Endothelial cell of umbilical vein (primary cell): ENCODE results near the gene PNPLA7. TPM values are rescaled to one million over a fixed set of nuclear protein-coding genes. Genes with fewer than 3 reads are reported as not detected.

ENCODE experiments used
- BruUV-seq: library from RNA; stranded (reverse); fragments of 400-500 nt; replicated peaks from 2 replicates; lab custom pipeline; 2021; lab: Mats Ljungman, UMichigan
- CTCF ChIA-PET: fragments of 300-600, 350-600 bp; sonication (Branson Sonifier 250); formaldehyde crosslinking; loops from one replicate; lab custom pipeline; 2021; ENCODE audit warnings: antibody characterized with exemption, inconsistent platforms; lab: Charles Lee
- POLR2A ChIA-PET: fragments of 300-600, 350-600 bp; sonication (Branson Sonifier 250); formaldehyde crosslinking; loops from one replicate; lab custom pipeline; 2021; ENCODE audit warnings: antibody characterized with exemption, inconsistent platforms; lab: Charles Lee
- DNase-seq: peaks from one replicate; pipeline ENCODE4 v3.0.0-alpha.2; 2011; ENCODE audit warnings: low read depth, low spot score
- FAIRE-seq: peaks from 2 replicates; lab custom pipeline; 2011; peaks lifted over from hg19 to GRCh38; lab: Jason Lieb, UNC
- H2AFZ ChIP-seq: 2 replicates; pipeline ENCODE4 v1.6.0; 2012; ENCODE audit warnings: low read depth, low read length, control low read depth, inconsistent platforms
- H3K27ac ChIP-seq: 2 replicates; pipeline ENCODE4 v1.5.1; 2011; ENCODE audit warnings: low read depth, mild to moderate bottlenecking, control low read depth, low read length, moderate library complexity; ENCODE audit not compliant: insufficient read depth
- H3K27me3 ChIP-seq, 2 experiments: 2 replicates each; pipeline versions ENCODE4 v1.6.0 to v1.6.1; 2011; ENCODE audit warnings: low read length in 2 of 2, mixed read lengths in 1 of 2; ENCODE audit not compliant: control insufficient read depth in 2 of 2, insufficient read depth in 2 of 2
- H3K36me3 ChIP-seq, 2 experiments: 2 replicates in 1 of 2; 3 replicates in 1 of 2; pipeline ENCODE4 v1.5.1; 2011; ENCODE audit warnings: low read length in 2 of 2, mild to moderate bottlenecking in 1 of 2, moderate library complexity in 1 of 2; ENCODE audit not compliant: control insufficient read depth in 2 of 2, insufficient read depth in 2 of 2; ENCODE audit errors: extremely low read depth in 1 of 2
- H3K4me1 ChIP-seq: 3 replicates; pipeline ENCODE4 v1.5.1; 2011; ENCODE audit warnings: mild to moderate bottlenecking, low read length; ENCODE audit not compliant: control insufficient read depth, insufficient read depth; ENCODE audit errors: extremely low read depth
- H3K4me2 ChIP-seq: 2 replicates; pipeline ENCODE4 v1.6.1; 2011; ENCODE audit warnings: low read length, control low read depth, mixed read lengths; ENCODE audit not compliant: insufficient read depth
- H3K4me3 ChIP-seq, 3 experiments: fragments of 200-600 bp in 1 of 3; sonication (generic), shearing (Covaris generic) in 1 of 3; replicated peaks in 1 of 3; 2 replicates each; pipeline ENCODE4 v1.5.1; 2011 to 2016; ENCODE audit warnings: control low read depth in 3 of 3, low read length in 3 of 3, mild to moderate bottlenecking in 2 of 3, inconsistent platforms in 1 of 3, low read depth in 1 of 3, moderate library complexity in 1 of 3; ENCODE audit not compliant: insufficient read depth in 1 of 3
- H3K79me2 ChIP-seq: 2 replicates; pipeline ENCODE4 v1.6.0; 2012; ENCODE audit warnings: low read length, inconsistent platforms; ENCODE audit not compliant: control insufficient read depth, insufficient read depth
- H3K9ac ChIP-seq: replicated peaks from 2 replicates; pipeline ENCODE3; 2011; ENCODE audit warnings: low read length, control low read depth; ENCODE audit not compliant: insufficient read depth; ENCODE audit errors: extremely low read depth
- H3K9me1 ChIP-seq: replicated peaks from 3 replicates; pipeline ENCODE4 v1.6.0; 2011; ENCODE audit warnings: mild to moderate bottlenecking, low read length; ENCODE audit not compliant: control insufficient read depth, insufficient read depth; ENCODE audit errors: extremely low read depth
- H3K9me3 ChIP-seq: replicated peaks from 2 replicates; pipeline ENCODE4 v1.5.1; 2012; ENCODE audit warnings: low read length, inconsistent platforms; ENCODE audit not compliant: control insufficient read depth, insufficient read depth
- H4K20me1 ChIP-seq: replicated peaks from 2 replicates; pipeline ENCODE3; 2011; ENCODE audit warnings: mild to moderate bottlenecking, low read length; ENCODE audit not compliant: control insufficient read depth, insufficient read depth; ENCODE audit errors: extremely low read depth
- CTCF ChIP-seq, 2 donors: IDR thresholded peaks; 1 replicate in 1 of 2; 2 replicates in 1 of 2; pipeline ENCODE4 v1.5.1; 2011; ENCODE audit warnings: low read length in 2 of 2, mild to moderate bottlenecking in 2 of 2, moderate library complexity in 2 of 2, control low read depth in 1 of 2, inconsistent platforms in 1 of 2, low read depth in 1 of 2; ENCODE audit not compliant: insufficient read depth in 1 of 2; ENCODE audit errors: extremely low read depth in 1 of 2
- EZH2 ChIP-seq: IDR thresholded peaks from 2 replicates; pipeline ENCODE4 v1.6.1; 2012; ENCODE audit warnings: borderline replicate concordance, low read depth, mild to moderate bottlenecking, moderate library complexity, low read length, inconsistent platforms; ENCODE audit not compliant: severe bottlenecking
- FOS ChIP-seq: IDR thresholded peaks from 2 replicates; pipeline ENCODE4 v1.6.1; 2011; ENCODE audit warnings: mild to moderate bottlenecking, low read length, moderate library complexity, borderline replicate concordance; ENCODE audit not compliant: insufficient read depth
- GATA2 ChIP-seq: IDR thresholded peaks from 2 replicates; pipeline ENCODE4 v1.7.0; 2011; ENCODE audit warnings: low read depth, mild to moderate bottlenecking, moderate library complexity, mixed read lengths, low read length; ENCODE audit not compliant: insufficient read length, insufficient read depth
- JUN ChIP-seq: IDR thresholded peaks from 2 replicates; pipeline ENCODE4 v1.6.1; 2011; ENCODE audit warnings: borderline replicate concordance, low read depth; ENCODE audit not compliant: insufficient read length, insufficient read depth
- MYC ChIP-seq: IDR thresholded peaks from one replicate; pipeline ENCODE4 v1.6.1; 2011; ENCODE audit warnings: mild to moderate bottlenecking, low read depth, low read length
- POLR2A ChIP-seq: IDR thresholded peaks from 2 replicates; pipeline ENCODE4 v1.6.1; 2012; ENCODE audit warnings: low read depth, mild to moderate bottlenecking, control low read depth, low read length
- POLR2AphosphoS5 ChIP-seq: IDR thresholded peaks from 2 replicates; pipeline ENCODE4 v1.6.1; 2012; ENCODE audit warnings: low read depth, mild to moderate bottlenecking, control low read depth, low read length, moderate library complexity; ENCODE audit not compliant: insufficient read depth
- dilution Hi-C: fragments of 300-500 bp; cut with MboI; formaldehyde crosslinking; loops from one replicate; pipeline ENCODE4 v1.15.0; 2019; ENCODE audit warnings: low sequenced_read_pairs; ENCODE audit not compliant: extremely low pct_ligation_motif_present
- intact Hi-C: fragments of 100-400 bp; cut with micrococcal nuclease; formaldehyde crosslinking; loops from one replicate; pipeline ENCODE4 v1.10.0; 2022
- polyA plus RNA-seq, 4 experiments: library from polyadenylated mRNA; depleted of rRNA in 3 of 4; stranded (reverse) in 3 of 4; unstranded in 1 of 4; fragments of >200 nt; gene quantifications; 2 replicates each; pipeline versions ENCODE4 v1.2.1 to v1.2.3, GENCODE V29; 2011 to 2012; ENCODE audit warnings: missing spikeins in 1 of 4
- total RNA-seq: library from RNA; stranded (reverse); gene quantifications from 2 replicates; pipeline ENCODE4 v1.2.3, GENCODE V29; 2021
- TF ChIP-seq, protein P1 (sequence below): IDR thresholded peaks from 2 replicates; pipeline ENCODE4 v1.6.1; 2011; ENCODE audit not compliant: insufficient read depth, insufficient read length

The PNPLA7 gene
- total and polyA plus RNA-seq, 2 donors (not counting 3 experiments of a cell fraction or from before 2014, with no cell fraction given): 1.0 to 1.9 TPM

- H3K4me3 ChIP-seq: peak within 1 kb of the TSS; percentile 77 to 94 (median 83)
- intact Hi-C loops: loop anchor here (1.0 kb wide), 1 partner anchor 27 kb away; the partner anchor contains the start of gene ARRDC1
- ChIA-PET POLR2A (interaction anchor here (1.4 kb wide), 1 partner anchor 24 kb away, joined by 3 read pairs; no protein-coding TSS in a partner anchor), CTCF (interaction anchor here (0.7 to 1.7 kb wide), 6 partner anchors 10 to 44 kb away, joined by 3 to 15 read pairs (median 5); partner anchors contain the start of genes MRPL41 and ZMYND19)
- no TSS peak for BruUV-seq
- dilution Hi-C loops: no loop called here
- H3K79me2 ChIP-seq: peaks cover 32% of the 10 kb centered on the region
- no peaks in the 10 kb centered on the region for H3K9me1 ChIP-seq
- H2AFZ ChIP-seq: peak within 1 kb of the TSS; percentile 87
- peak; percentile 91 for DNase-seq
- H3K9ac ChIP-seq: peak within 1 kb of the TSS; percentile 75
- peak within 1 kb of the TSS; percentile 81 for H3K4me2 ChIP-seq
- no peak for TF ChIP-seq JUN
- TF ChIP-seq, protein P1, sequence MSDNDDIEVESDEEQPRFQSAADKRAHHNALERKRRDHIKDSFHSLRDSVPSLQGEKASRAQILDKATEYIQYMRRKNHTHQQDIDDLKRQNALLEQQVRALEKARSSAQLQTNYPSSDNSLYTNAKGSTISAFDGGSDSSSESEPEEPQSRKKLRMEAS: peak; percentile 29
- no peak for TF ChIP-seq EZH2
- TF ChIP-seq MYC: no peak
- TF ChIP-seq POLR2A: peak; percentile 62
- no peak for TF ChIP-seq FOS
- TF ChIP-seq GATA2: no peak
- TF ChIP-seq POLR2AphosphoS5: peak; percentile 89
- TF ChIP-seq CTCF (IDR thresholded peaks at IDR 0.05; ENCODE audit: extremely low read depth in 1 of 2, insufficient read depth in 1 of 2, low read depth in 1 of 2, low read length in 2 of 2): peak; percentile 97 to 98
- no peaks in the 10 kb centered on the region for H4K20me1 ChIP-seq
- H3K27ac ChIP-seq: peak within 1 kb of the TSS; percentile 22
- FAIRE-seq: peak; percentile 95
- H3K4me1 ChIP-seq: peaks cover 14% of the 10 kb centered on the region
- no peaks in the 10 kb centered on the region for H3K27me3 ChIP-seq
- H3K36me3 ChIP-seq: peaks cover 9 to 31% of the 10 kb centered on the region in 2 experiments
- H3K9me3 ChIP-seq: no peaks in the 10 kb centered on the region
Measured at GRCh38 chr9:137578518-137579258, 28.5 kb upstream of the PNPLA7 start, which contains the start of gene DPH7. Gene DPH7, minus strand, starts transcription at chr9:137578925. Its CDS starts 148 bp downstream, at chr9:137578777.
